SIG-M5 treated with dmso at 0.1 percent for 504 hours (cell line): ENCODE data around the gene NUPR1.
"Not testable (repeated sequence)": the region's sequence is repeated elsewhere in the genome, so short reads cannot be mapped to it uniquely, and the experiment has no call there.

Experiments
- DNase-seq: peaks from one replicate; lab custom pipeline; 2025; ENCODE audit not compliant: unreplicated experiment; lab: John Stamatoyannopoulos, UW

Gene NUPR1

DNA sequence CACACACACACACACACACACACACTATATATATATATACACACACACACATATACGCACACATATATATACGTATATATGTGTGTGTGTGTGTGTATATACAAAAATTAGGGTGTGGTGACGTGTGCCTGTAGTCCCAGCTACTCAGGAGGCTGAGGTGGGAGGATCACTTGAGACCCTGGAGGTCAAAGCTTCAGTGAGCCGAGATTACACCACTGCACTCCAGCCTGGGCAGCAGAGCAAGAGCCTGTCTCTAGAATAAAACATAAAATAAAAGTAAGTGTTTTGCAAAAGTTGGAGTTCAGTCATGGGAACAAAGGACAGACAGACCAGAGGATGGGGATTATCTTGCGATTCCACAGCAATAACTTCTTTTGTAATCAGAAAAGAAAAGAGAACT is 10.8 kb downstream of the NUPR1 start:
- DNase-seq = no peak

DNA sequence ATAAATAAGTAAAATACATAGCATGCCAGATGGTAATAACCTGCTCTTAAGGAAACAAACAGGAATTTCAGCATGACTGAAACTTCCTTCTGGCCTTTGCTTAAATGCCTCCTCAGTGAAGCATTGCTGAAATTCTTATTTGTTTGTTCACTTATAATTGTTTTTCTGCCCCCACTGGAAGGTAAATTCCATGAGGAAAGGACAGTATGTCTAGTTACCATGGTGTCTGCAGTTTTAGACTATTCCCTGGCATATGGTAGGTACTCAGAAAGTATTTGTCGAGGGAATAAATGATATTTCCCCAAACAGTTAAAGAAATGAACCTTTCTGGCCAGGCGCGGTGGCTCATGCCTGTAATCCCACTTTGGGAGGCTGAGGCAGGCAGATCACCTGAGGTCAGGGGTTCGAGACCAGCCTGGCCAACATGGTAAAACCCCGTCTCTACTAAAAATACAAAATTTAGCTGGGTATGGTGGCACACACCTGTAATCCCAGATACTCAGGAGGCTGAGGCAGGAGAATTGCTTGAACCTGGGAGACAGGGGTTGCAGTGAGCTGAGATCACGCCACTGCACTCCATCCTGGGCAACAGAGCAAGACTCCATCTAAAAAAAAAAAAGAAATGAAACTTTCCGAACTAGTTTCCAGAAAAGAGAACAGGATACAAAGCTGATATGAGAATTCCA is 11.5 kb downstream of the NUPR1 start:
- DNase-seq = peak; percentile 33

DNA sequence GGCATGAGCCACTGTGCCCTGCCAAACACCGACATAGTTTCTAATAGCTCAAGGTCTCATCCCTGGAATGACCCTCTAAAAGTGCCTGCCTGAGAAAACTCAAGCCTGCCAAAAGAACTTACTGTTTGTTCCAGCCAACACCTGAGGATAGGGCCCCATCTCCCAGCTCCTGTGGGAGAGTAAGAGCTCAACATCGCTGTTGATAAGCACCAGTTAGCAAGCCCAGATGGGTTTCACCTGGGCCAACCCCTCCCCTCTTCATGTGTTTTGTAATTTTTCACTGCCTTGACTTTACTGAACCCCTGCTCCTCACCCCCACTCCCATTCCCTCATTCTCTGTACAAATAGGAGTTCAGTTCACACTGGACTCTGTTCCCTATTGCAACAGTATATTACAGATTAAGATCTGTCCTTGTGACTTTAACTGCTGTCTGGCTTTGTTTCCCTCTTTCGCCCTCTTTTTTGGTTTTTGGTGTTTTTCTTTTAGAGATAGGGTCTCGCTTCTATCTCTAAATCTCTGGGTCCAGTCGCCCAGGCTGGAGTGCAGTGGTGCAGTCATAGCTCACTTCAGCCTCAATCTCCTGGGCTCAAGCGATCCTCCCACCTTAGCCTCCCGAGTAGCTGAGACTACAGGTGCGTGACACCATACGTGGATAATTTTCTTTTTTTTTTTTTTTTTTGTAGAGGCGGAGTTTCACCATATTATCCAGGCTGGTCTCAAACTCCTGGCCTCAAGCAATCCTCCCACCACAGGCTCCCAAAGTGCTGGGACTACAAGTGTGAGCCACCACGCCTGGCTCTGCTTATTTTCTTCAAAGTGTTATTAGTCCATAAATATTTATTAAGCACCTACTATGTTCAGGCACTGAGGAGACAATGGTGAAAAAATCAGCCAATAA is 12.3 kb downstream of the NUPR1 start:
- no peak for DNase-seq

DNA sequence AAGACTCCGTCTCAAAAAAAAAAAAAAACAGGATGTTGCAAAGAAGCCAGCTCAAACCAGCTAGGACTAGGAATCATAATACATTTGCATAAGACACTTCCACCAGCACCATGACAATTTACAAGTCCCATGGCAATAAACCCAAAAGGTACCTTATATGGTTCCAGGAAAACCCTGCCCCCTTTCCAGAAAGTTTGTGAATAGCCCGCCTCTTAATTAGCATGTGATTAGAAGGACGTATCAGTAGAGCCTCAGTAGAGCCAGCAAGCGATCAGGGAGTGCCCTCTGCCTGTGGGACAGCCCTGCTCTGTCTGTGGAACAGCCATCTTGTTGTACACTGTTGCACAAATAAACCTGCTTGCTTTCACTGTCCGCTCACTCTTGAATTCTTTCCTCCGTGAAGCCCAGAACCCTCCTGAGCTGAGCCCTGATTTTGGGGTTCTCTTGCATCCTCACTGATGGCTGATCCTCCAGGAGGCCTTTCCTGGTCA is 14.0 kb downstream of the NUPR1 start:
- DNase-seq = no peak

DNA sequence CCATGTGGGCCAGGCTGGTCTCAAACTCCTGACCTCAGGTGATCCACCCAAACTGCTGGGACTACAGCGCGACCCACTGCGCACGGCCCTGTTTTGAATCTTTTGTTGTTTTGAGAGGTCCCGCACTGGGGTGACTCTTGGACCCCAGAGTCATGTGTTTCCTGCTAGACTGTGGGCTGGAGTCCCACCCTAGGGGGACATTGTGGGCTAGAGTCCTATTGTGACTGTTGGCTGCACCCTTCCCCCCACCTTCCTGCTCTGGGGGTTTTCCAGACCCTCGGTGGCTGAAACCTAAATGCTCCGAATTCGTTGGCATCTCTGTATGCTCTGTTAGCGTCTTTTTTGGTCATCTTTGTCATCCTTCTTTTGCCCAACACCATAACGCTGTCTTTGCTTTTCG is 16.0 kb downstream of the NUPR1 start:
- DNase-seq = no peak

DNA sequence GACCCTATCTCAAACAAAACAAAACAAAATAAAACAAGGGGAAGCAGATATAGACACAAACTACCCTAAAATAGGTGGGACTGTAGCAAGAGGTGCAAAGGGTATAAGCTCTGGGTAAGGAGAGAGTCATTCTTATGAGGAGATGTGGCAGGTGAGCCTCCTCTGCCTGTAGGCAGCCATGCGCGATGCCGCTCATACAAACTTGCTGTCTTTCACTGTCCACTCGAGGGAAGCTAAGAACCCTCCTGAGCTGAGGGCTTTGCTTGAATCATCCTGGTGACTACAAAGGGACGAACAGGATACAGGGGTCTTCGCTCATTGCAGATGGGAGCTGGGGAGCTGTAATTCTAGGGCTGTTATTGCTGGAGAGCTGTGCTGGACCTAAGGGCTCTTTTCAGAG is 17.3 kb downstream of the NUPR1 start:
- DNase-seq = no peak

DNA sequence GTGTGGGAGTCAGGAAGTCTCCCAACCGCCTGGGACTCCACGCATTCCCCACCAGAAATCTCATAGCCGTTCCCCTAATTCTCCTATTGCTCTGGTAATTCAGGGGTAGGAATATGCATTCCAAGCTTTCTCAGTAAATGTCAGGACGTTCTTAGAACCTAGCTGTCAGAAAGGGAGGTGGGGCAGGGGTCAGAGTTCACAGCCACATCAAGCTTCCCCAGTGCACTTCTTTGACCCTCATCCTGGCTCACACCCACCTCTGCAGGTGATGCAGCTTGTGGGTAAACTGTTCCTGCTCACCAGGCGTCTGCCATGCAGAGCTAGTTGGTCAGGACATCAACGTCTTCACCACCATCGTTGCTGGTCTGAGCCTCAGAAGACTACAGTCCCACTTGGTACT is 18.1 kb downstream of the NUPR1 start:
- no peak for DNase-seq

DNA sequence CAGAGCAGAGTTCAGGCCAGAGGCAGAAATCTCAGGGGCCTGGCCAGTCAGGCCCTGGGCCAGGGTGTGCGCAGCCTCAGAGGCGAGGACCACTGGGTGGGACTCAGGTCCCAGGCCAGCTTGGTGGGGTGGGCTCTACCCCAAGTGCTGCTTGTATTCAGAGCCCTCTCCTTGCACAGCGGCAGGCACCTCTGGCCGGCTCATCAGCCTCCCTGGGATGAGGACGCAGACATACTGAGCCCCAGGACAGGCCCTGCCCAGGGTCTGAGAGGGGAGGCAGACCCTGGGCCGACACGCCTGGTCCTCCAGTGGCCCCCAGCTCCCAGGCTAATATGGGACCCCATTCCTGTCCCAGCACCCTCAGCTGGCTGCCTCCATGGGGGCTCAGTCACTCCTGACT is 24.5 kb downstream of the NUPR1 start:
- no peak for DNase-seq

DNA sequence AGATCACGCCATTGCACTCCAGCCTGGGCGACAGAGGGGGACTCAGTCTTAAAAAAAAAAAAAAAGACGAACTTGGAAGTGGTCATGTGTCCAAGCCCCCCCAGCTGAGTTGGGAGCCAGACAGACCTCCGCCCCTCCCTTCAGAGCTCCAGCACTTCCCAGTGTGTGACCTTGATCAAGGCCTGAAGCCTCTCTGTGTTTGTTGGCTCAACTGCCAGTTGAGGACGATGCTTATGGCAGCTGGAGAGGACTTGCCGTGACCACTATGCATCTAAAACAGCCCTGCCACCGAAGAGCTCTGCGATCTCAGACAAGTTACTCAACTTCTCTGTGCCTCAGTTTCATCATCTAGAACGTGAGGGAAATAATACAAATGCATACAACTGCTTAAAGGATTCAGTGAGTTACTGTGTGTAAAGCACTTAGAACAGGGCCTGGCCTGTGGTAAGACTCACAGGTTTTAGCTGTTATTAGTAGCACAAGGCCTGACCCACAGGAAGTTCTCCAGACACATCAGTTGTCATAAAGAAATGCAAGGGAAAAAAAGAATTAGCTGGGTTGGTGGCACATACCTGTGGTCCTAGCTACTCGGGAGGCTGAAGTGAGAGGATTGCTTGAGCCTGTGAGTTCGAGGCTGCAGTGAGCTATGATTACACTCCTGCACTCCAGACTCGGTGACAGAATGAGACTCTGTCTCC is 25.1 kb downstream of the NUPR1 start:
- no peak for DNase-seq

DNA sequence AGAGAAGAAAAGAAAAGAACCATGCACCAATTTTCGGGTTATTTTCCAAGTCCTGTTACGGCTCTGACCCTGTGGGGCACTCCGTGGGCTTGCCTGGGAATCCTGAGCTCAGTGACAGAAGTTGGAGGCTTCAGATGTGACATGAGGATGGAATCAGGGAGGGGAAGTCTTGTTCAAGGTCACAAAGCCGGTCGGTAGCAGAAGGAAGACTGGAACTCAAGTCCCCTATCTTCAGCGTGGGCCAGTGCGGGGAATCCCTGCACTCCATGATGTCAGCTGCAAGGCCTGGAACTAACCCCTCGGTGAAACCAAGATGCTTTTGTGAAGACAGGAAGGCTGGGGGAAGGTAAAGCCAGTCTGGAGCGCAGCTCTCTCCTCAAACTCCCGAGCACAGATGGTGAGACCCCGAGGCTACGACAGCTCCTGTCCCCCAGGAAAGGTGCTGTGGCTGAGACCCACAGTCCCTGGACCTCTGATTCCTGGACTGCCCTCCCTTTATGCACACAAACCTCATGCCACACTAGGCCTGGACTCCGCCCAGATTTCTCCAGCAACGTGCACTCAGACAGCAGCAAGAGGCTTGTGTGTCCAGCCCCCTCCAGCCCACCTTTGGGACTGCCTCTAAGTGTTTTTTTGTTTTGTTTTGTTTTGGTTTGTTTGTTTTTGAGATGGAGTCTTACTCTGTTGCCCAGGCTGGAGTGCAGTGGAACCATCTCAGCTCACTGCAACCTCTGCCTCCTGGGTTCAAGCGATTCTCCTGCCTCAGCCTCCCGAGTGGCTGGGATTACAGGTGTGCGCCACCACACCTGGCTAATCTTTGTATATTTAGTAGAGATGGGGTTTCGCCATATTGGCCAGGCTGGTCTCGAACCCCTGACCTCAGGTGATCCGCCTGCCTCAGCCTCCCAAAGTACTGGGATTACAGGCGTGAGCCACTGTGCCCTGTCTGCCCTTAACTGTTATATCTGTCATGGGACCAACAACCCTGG is 26.7 kb downstream of the NUPR1 start:
- no peak for DNase-seq

DNA sequence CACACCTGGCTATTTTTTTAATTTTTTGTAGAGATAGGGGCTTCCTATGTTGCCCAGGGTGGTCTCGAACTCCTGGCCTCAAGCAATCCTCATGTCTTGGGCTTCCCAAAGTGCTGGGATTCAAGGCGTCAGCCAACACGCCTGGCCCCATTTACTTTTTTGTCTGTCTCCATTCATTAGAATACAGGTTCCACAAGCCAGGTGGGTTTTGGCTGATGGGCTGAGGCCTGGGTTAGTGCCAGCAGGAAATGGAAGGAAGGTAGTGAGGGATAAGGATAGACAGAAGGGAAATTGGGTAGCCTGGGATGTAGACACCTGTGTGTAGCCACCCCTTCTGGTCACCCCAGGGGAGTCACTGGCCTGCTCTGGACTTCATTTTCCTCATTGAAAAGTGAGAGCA is 27.7 kb downstream of the NUPR1 start:
- no peak for DNase-seq

DNA sequence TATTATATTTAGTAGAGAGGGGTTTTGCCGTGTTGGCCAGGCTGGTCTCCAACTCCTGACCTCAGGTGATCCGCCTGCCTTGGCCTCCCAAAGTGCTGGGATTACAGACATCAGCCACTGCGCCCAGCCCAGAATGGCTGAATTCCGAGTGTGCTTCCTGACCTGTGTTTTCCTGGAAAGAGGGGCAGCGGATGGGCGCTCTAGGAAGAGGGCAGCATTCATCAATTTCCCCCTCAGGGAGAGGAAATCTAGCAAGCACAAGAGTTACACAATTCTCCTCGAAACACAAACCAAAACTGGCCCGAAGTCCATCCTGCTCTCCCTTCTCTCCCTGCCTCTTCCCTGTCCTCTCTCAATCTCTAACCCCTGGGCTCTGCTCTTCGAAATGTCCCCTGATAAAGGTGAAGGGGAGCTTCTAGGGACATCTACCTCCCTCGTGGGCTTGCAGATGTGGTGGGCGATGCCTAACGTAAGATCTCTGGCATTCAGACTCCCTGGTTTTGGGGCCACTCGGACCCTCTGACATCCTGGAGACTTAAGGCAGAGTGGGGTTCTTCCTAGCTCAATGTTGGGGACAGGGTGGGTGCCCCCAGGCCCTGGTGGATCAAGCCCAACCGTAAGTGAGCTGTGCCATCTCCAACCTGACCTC is 33.2 kb downstream of the NUPR1 start:
- DNase-seq = no peak

DNA sequence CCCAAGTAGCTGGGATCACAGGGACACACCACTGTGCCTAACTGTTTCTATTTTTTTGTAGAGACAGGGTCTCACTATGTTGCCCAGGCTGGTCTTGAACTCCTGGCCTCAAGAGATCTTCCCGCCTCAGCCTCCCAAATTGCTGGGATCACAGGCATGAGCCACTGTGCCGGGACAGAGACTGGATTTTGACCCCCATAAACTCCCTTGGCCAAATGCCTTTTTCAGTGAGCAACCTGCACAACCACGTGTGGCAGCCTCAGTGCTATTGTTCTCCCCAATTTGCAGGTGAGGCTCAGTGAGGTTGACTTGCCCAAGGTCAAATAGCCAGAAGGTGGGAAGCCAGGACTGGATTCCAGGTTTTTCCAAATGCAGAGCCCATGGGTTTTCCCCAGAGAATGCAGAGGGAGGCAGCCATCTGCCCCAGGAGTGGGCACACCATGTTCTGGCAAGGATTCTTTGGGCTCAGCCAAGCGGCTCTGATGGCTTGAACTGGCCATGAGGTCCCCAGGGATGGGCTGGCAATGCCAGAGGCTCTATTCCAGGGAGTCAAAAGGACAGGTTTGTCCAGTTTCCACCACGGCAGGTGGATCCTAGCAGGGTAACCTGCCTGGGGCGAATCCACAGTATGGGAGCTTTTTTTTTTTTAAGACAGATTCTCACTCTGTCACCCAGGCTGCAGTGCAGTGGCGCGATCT is 33.9 kb downstream of the NUPR1 start:
- peak; percentile 53 for DNase-seq

DNA sequence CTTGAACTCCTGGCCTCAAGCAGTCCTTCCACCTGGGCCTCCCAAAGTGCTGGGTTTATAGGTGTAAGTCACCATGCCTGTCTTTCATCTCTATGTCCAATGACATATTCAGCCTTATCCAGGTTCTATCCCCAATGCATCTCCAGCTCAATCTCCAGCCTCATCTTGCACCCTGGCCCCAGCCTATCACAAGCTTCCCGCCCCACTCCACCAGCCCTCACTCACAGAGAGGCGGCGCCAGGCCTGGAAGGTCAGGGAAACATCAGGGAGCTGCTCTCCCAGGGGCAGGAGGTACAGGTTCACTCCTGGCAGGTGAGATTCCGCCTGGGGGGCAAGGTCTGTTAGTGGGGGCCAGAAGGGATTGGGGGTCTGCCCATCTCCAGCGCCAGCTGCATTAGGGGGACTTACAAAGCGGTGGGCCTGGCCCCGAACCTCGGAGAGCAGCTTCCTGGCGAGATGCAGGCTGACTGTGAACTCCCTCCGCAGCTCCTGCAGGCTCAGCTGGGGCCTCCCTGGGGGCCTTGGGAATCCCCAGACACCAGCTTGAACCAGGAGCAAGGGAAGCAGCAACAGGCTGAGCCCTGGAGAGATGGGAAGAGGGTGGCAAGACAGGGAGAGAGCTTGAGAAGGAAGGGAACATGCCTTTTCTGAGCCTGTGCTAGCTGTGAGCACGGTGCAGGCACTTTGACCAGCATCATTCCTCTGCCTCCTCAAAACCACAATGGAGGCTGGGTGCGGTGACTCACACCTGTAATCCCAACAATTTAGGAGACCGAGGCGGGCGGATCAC is 35.1 kb downstream of the NUPR1 start:
- no peak for DNase-seq

DNA sequence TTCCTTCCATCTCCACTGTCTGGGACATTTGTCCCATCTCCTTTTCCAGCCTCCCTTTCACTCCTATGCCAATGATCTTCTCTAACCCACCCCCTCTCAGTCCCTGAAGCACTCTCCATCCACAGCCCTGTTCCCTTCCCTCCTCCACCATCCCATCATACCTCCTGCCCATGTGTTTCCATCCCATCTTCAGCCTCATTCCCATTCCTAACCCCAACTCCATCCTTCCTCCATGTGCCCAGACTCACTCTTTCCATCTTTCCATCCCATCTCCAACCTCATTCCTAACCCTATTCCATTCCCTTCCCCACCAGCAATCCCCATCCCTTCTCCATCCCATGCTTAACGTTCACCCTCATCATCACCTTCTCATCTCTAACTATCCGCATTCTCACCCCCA is 36.5 kb downstream of the NUPR1 start:
- DNase-seq = no peak

DNA sequence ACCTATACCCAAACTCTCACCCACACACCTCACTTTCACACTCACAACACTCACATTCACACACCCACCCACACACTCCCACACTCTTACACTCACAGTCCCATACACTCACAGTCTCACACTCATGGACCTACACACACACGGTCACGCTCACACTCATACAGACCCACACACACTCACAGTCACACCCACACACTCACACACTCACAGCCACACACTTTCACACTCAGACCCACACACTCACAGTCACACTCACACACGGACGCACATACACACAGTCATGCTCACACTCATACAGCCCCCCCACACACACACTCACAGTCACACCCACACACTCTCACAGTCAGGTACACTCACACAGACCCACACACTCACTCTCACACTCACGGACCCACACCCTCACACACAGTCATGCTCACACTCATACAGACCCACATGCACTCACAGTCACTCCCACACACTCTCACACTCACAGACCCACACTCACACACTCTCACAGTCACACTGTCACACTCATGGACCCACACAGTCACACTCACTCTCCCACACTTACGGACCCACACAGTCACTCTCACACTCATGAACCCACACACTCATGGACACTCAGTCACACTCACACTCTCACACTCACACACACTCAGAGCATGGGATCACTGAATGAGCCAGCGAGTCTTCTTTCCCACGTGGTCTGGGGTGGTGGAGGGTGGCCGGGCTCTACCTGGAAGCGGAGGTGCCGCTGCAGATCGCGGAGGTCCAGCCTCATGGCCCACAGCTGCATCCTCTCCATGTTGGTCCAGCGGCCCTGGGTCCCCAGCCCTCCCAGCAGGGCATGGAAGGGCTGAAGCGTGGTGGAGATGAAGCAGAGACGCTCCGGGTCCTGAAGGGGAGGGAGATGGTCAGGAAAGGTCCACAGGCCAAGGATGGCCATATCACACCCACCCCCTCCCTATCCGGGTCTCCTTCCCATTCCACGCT is 37.2 kb downstream of the NUPR1 start:
- no peak for DNase-seq

DNA sequence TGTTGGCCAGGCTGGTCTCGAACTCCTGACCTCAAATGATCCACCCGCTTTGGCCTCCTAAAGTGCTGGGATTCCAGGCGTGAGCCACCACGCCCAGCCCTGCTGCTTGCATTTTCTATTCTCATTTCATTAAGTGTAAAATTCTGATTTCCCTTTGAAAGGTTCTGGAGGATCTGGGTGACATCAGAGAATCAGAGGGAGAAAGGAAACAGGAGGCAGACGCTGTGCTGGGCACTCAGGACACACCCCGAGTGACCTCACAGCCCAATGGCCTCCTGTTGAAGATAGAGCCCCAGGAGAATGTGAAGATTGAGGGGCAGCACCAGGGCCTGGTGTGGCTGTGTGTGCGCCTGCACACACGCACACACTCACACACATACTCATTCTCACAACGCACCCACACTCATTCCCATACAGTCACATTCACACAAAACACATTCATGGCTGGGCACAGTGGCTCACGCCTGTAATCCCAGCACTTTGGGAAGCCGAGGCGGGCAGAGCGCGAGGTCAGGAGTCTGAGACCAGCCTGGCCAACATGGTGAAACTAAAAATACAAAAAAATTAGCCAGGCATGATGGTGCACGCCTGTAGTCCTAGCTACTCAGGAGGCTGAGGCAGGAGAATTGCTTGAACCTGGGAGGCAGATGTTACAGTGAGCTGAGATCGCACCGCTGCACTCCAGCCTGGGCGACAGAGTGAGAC is 38.1 kb downstream of the NUPR1 start:
- not testable (repeated sequence) for DNase-seq
